Brain microvascular endothelial cell (primary cell): ENCODE measurements around the gene DOC2B.

ENCODE experiments used
- DNase-seq: peaks from one replicate; pipeline ENCODE4 v3.0.0-alpha.2; 2020
- H3K27ac ChIP-seq: fragments of 250-450 bp; sonication (Bioruptor Pico); 2 replicates; pipeline ENCODE4 v1.5.1; 2020; ENCODE audit warnings: mild to moderate bottlenecking, moderate library complexity
- H3K27me3 ChIP-seq: fragments of 250-450 bp; sonication (Bioruptor Pico); replicated peaks from 2 replicates; pipeline ENCODE4 v1.5.1; 2020; ENCODE audit warnings: mild to moderate bottlenecking
- H3K36me3 ChIP-seq: fragments of 250-450 bp; sonication (Bioruptor Pico); replicated peaks from 2 replicates; pipeline ENCODE4 v1.5.1; 2020; ENCODE audit warnings: mild to moderate bottlenecking
- H3K4me3 ChIP-seq: 2 replicates; pipeline ENCODE4 v1.5.1; 2011; ENCODE audit warnings: low read depth, mild to moderate bottlenecking, control low read depth, low read length, moderate library complexity
- CTCF ChIP-seq: IDR thresholded peaks from 2 replicates; pipeline ENCODE4 v1.5.1; 2011; ENCODE audit warnings: low read depth, mild to moderate bottlenecking, moderate library complexity, low read length, control low read depth, inconsistent platforms; ENCODE audit errors: missing control alignments
- in situ Hi-C: cut with HindIII; loops from 2 replicates; pipeline ENCODE4 v1.10.0; 2017; ENCODE audit warnings: low sequenced_read_pairs, low pct_ligation_motif_present

Gene DOC2B

GRCh38 chr17:193841-194806 lies 12.7 kb upstream of the DOC2B start:
- no peaks in the 10 kb centered on the region for H3K36me3 ChIP-seq
- peaks cover 3% of the 10 kb centered on the region for H3K27me3 ChIP-seq
- in situ Hi-C loops: no loop called here
- H3K27ac ChIP-seq: no peak overlapping the region
- no peak for DNase-seq
- H3K4me3 ChIP-seq: no peak overlapping the region
- TF ChIP-seq CTCF: no peak

GRCh38 chr17:193426-193810 lies 12.0 kb upstream of the DOC2B start:
- in situ Hi-C loops: no loop called here
- Histone ChIP-seq H3K27ac (no peak overlapping the region), H3K27me3 (peaks cover 3% of the 10 kb centered on the region), H3K4me3 (no peak overlapping the region), H3K36me3 (no peaks in the 10 kb centered on the region)
- no peak for DNase-seq
- no peak for TF ChIP-seq CTCF

- in situ Hi-C loops: no loop called here
- DNase-seq: no peak
- Histone ChIP-seq H3K36me3 (no peaks in the 10 kb centered on the region), H3K27me3 (peaks cover 3% of the 10 kb centered on the region), H3K4me3 (no peak overlapping the region), H3K27ac (no peak overlapping the region)
- no peak for TF ChIP-seq CTCF
Measured at GRCh38 chr17:192666-193425, 11.4 kb upstream of the DOC2B start.

GRCh38 chr17:189444-189843 lies 8.0 kb upstream of the DOC2B start:
- TF ChIP-seq CTCF: no peak
- in situ Hi-C loops: no loop called here
- Histone ChIP-seq H3K27me3 (peaks cover 10% of the 10 kb centered on the region), H3K4me3 (no peak overlapping the region), H3K36me3 (no peaks in the 10 kb centered on the region), H3K27ac (no peak overlapping the region)
- no peak for DNase-seq

GRCh38 chr17:187130-187529 lies 5.7 kb upstream of the DOC2B start:
- Histone ChIP-seq H3K27me3 (peaks cover 32% of the 10 kb centered on the region), H3K4me3 (no peak overlapping the region), H3K27ac (no peak overlapping the region), H3K36me3 (no peaks in the 10 kb centered on the region)
- TF ChIP-seq CTCF: no peak
- no peak for DNase-seq
- in situ Hi-C loops: no loop called here
